ENCODE results near the gene S1PR4. TPM values are rescaled to one million over a fixed set of nuclear protein-coding genes. Genes with fewer than 3 reads are reported as not detected.

Gene S1PR4
- total and polyA plus RNA-seq, 9 donors: 0.31 to 1.0 (median 0.57) TPM

DNA sequence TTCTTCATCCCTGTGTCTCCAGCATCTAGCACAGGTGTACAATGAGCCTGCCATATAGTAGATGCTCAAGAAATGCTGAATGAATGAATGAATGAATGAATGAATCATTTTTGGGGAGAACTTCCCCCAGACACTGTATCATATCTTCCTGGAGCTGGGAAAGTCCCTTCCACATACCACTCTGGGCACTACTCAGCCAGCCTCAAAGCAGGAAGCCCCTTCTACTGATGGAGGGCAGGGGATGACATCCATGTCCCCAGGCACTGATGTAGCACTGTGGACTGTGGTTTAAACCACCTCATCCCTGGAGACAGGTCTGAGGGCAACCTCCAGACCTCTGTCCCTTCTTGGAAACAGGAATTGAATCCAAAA is 37.9 kb upstream of the S1PR4 start:
- H3K4me1 ChIP-seq (ENCODE audit: control insufficient read depth, insufficient read depth, low read length): peaks cover 13% of the 10 kb centered on the region
- no peak overlapping the region for H3K4me3 ChIP-seq (ENCODE audit: low read length)
- H3K27ac ChIP-seq (ENCODE audit: low read length): no peak overlapping the region
- DNase-seq: no peak
- H3K27me3 ChIP-seq (ENCODE audit: control insufficient read depth, insufficient read depth, low read length): no peaks in the 10 kb centered on the region
- H3K36me3 ChIP-seq (ENCODE audit: control insufficient read depth, insufficient read depth, low read length): no peaks in the 10 kb centered on the region
- H3K9me3 ChIP-seq (replicated peaks; ENCODE audit: control insufficient read depth, low read depth, low read length): no peaks in the 10 kb centered on the region

DNA sequence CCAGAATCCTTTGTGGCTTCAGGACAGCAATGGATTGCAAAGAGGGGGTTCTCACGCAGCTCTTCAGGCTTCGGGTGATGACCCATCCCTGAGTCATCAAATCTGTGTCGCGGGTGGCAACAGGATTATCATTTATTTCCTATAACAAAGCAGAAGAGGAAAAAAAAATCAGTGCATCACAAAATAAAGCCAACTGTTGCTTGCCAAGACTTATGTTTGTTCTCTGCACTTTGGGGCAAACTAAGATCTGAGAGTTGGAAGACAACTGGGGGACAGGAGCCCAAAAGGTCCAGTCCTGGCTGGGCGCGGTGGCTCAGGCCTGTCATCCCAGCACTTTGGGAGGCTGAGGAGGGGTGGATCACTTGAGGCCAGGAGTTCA is 36.3 kb upstream of the S1PR4 start:
- no CpG with 5 or more reads among the region's 6 CpGs for WGBS (ENCODE audit: insufficient coverage)
- Histone ChIP-seq H3K9me3 (replicated peaks; ENCODE audit: control insufficient read depth, low read depth, low read length) (no peaks in the 10 kb centered on the region), H3K27me3 (ENCODE audit: control insufficient read depth, insufficient read depth, low read length) (no peaks in the 10 kb centered on the region), H3K36me3 (ENCODE audit: control insufficient read depth, insufficient read depth, low read length) (no peaks in the 10 kb centered on the region), H3K4me3 (ENCODE audit: low read length) (no peak overlapping the region), H3K27ac (ENCODE audit: low read length) (peak overlapping the region; percentile 75), H3K4me1 (ENCODE audit: control insufficient read depth, insufficient read depth, low read length) (peaks cover 11% of the 10 kb centered on the region)
- peak; percentile 52 for DNase-seq

DNA sequence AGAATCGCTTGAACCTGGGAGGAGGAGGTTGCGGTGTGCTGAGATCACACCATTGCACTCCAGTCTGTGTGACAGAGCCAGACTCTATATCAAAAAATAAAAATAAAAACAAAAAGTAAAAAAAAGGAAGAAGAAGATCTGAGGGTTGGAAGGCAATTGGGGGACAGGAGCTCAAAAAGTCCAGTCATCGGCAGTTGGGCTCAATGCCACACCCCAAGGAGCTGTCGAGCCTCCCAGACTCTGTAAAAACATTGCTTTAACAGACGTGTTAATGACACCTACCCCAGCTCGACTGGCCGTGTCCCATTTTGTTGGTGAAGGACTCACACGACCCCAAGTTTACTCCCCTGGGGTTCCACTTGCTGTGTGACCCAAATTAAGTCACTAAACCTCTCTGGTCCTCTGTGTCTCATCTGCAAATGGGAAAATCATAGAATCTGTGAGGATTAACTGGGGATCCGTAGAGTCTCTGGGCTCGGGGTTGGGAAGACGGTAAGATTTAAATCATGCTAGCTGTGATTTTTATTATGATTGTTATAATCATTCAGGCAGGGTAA is 35.7 kb upstream of the S1PR4 start:
- Histone ChIP-seq H3K9me3 (replicated peaks; ENCODE audit: control insufficient read depth, low read depth, low read length) (no peaks in the 10 kb centered on the region), H3K27ac (ENCODE audit: low read length) (peak overlapping the region; percentile 75), H3K36me3 (ENCODE audit: control insufficient read depth, insufficient read depth, low read length) (no peaks in the 10 kb centered on the region), H3K27me3 (ENCODE audit: control insufficient read depth, insufficient read depth, low read length) (no peaks in the 10 kb centered on the region), H3K4me1 (ENCODE audit: control insufficient read depth, insufficient read depth, low read length) (peaks cover 11% of the 10 kb centered on the region), H3K4me3 (ENCODE audit: low read length) (no peak overlapping the region)
- WGBS (ENCODE audit: insufficient coverage): 59% methylated on average over 8 of the region's 11 CpGs
- no peak for DNase-seq

DNA sequence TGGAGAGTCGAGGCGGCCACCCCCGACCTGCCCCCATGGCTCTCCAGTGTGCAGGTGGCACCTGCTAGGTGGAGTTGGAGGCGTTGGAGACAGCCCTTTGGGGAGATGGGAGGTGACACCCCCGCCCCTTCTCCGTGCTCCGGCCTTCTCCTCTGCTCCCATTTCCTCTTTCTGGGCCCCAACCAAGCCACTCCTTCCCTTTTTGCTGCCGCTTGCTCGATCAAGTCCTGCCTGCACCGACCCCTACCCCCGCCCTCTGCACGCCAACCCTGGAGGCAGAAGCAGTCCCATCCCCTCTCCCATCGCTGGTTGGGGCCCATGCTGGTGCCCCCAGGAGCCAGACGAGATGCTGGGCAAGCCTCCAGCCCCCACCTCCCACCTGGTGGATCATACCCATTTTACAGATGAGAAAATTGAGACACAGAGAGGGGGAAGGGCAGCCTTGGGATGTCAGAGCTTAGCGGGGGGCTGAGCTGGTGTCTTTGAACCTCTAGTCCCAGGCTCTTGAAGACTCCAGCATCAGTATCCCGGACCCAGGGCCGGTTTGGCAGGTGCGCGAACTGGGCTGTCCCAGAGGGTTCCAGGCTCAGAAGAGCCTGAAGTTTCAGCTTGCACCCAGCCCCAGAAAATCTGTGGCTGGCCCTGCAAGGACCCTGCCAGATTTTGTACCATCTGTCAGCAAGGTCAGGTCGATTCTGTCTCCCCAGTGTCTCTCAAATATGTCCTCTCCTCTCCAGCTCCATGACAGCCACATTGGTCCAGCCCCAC is 32.5 kb upstream of the S1PR4 start:
- Histone ChIP-seq H3K4me3 (ENCODE audit: low read length) (no peak overlapping the region), H3K9me3 (replicated peaks; ENCODE audit: control insufficient read depth, low read depth, low read length) (no peaks in the 10 kb centered on the region), H3K4me1 (ENCODE audit: control insufficient read depth, insufficient read depth, low read length) (peaks cover 11% of the 10 kb centered on the region), H3K27ac (ENCODE audit: low read length) (no peak overlapping the region), H3K27me3 (ENCODE audit: control insufficient read depth, insufficient read depth, low read length) (peaks cover 5% of the 10 kb centered on the region), H3K36me3 (ENCODE audit: control insufficient read depth, insufficient read depth, low read length) (no peaks in the 10 kb centered on the region)
- peak; percentile 49 for DNase-seq
- 51% methylated on average over 17 of the region's 20 CpGs for WGBS (ENCODE audit: insufficient coverage)

DNA sequence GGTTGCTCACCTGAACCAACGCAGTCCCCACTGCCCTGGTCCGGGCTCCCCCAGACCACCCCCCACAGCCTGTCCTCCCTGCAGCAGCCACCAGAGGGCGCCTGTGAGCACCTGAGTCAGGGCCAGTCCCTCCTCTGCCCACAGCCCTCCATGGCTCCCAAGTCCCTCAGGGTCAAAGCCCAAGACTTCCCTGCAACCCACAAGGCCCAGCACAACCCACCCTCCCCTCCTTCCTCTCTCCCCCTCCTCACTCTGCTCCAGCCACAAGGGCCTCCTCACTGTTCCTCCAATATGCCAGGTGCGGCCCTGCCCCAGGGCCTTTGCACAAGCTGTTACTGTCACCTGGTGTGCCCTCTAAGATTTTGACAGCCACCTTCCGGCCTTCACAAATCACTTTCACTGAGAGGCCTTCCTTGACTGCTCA is 31.9 kb upstream of the S1PR4 start:
- no peaks in the 10 kb centered on the region for H3K36me3 ChIP-seq (ENCODE audit: control insufficient read depth, insufficient read depth, low read length)
- no peak overlapping the region for H3K27ac ChIP-seq (ENCODE audit: low read length)
- WGBS (ENCODE audit: insufficient coverage): 56% methylated on average over 5 of the region's 5 CpGs
- H3K27me3 ChIP-seq (ENCODE audit: control insufficient read depth, insufficient read depth, low read length): peaks cover 5% of the 10 kb centered on the region
- H3K9me3 ChIP-seq (replicated peaks; ENCODE audit: control insufficient read depth, low read depth, low read length): no peaks in the 10 kb centered on the region
- H3K4me3 ChIP-seq (ENCODE audit: low read length): no peak overlapping the region
- DNase-seq: no peak
- H3K4me1 ChIP-seq (ENCODE audit: control insufficient read depth, insufficient read depth, low read length): peaks cover 7% of the 10 kb centered on the region

DNA sequence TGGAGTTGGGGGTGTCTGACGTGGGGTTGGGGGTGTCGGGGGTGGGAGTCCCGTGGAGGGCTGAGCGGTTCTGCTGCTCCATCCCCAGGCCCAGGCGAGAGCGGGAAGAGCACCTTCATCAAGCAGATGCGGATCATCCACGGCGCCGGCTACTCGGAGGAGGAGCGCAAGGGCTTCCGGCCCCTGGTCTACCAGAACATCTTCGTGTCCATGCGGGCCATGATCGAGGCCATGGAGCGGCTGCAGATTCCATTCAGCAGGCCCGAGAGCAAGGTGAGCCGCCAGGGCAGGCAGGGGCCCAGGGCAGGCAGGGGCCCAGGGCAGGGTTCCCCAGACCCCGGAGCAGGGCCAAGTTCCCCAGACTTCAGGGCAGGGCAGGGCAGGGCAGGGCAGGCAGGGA is 30.1 kb upstream of the S1PR4 start:
- Histone ChIP-seq H3K4me3 (ENCODE audit: low read length) (no peak overlapping the region), H3K27ac (ENCODE audit: low read length) (no peak overlapping the region), H3K9me3 (replicated peaks; ENCODE audit: control insufficient read depth, low read depth, low read length) (no peaks in the 10 kb centered on the region), H3K4me1 (ENCODE audit: control insufficient read depth, insufficient read depth, low read length) (no peaks in the 10 kb centered on the region), H3K36me3 (ENCODE audit: control insufficient read depth, insufficient read depth, low read length) (no peaks in the 10 kb centered on the region), H3K27me3 (ENCODE audit: control insufficient read depth, insufficient read depth, low read length) (peaks cover 5% of the 10 kb centered on the region)
- DNase-seq: no peak
- WGBS (ENCODE audit: insufficient coverage): 78% methylated on average over 20 of the region's 20 CpGs

DNA sequence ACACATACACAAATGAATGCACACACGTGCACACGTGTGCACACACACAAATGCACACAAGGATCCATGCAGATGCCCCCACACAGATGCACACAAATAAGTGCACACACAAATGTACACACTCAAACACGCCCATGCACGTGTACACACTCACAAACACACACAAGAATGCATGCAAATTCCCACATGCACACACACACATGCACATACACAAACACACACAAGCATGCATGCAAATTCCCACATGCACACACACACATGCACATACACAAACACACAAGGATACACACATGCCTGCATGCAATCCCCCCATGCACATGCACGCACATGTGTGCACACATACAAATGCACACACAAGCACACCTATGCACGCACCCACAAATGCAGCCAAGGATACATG is 29.5 kb upstream of the S1PR4 start:
- peaks cover 5% of the 10 kb centered on the region for H3K27me3 ChIP-seq (ENCODE audit: control insufficient read depth, insufficient read depth, low read length)
- H3K27ac ChIP-seq (ENCODE audit: low read length): no peak overlapping the region
- H3K4me3 ChIP-seq (ENCODE audit: low read length): no peak overlapping the region
- no peaks in the 10 kb centered on the region for H3K9me3 ChIP-seq (replicated peaks; ENCODE audit: control insufficient read depth, low read depth, low read length)
- no peak for DNase-seq
- no peaks in the 10 kb centered on the region for H3K36me3 ChIP-seq (ENCODE audit: control insufficient read depth, insufficient read depth, low read length)
- no peaks in the 10 kb centered on the region for H3K4me1 ChIP-seq (ENCODE audit: control insufficient read depth, insufficient read depth, low read length)
- 88% methylated on average over 6 of the region's 6 CpGs for WGBS (ENCODE audit: insufficient coverage)

DNA sequence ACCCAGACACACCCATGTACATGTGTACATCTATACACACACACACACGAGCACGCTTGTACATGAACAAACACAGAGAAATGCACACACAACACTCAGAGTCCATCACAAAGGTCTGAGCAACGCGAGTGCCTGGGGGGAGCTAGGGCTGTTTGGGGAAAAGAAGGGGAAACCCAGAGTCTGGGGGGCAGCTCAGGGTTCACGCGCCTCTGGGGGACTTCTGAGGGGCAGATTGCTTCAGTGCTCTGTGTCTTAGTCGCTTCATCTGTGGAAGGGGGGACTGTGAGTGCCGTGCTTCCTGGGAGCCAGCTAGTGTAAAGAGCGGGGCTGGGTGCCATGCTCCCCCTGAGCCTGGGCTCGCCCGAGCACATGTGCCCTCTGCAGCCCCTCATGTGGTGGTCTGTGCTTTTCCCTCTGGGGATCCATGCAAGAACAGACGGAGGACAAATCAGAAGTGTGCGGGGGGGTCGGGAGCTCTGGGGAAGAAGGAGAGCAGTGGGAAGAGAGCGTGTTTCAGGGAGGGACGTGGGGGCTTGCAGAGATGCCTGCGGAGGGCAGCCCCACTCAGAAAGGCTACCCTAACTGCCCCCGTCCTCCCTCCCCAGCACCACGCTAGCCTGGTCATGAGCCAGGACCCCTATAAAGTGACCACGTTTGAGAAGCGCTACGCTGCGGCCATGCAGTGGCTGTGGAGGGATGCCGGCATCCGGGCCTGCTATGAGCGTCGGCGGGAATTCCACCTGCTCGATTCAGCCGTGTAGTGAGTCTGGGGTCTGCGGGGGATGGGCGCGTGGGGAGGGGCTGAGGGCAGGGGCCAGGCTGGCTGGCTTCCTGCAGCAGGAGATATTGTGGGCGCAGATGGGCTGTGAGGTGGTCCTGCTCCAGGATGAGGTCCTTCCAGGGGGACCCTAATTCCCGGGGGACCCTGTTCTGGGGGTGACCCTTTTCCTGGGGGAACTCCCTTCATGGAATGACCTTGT is 28.8 kb upstream of the S1PR4 start:
- Histone ChIP-seq H3K27me3 (ENCODE audit: control insufficient read depth, insufficient read depth, low read length) (peaks cover 5% of the 10 kb centered on the region), H3K36me3 (ENCODE audit: control insufficient read depth, insufficient read depth, low read length) (no peaks in the 10 kb centered on the region), H3K4me1 (ENCODE audit: control insufficient read depth, insufficient read depth, low read length) (peaks cover 2% of the 10 kb centered on the region), H3K27ac (ENCODE audit: low read length) (no peak overlapping the region), H3K9me3 (replicated peaks; ENCODE audit: control insufficient read depth, low read depth, low read length) (no peaks in the 10 kb centered on the region), H3K4me3 (ENCODE audit: low read length) (no peak overlapping the region)
- no peak for DNase-seq
- 20% methylated on average over 15 of the region's 35 CpGs for WGBS (ENCODE audit: insufficient coverage)

DNA sequence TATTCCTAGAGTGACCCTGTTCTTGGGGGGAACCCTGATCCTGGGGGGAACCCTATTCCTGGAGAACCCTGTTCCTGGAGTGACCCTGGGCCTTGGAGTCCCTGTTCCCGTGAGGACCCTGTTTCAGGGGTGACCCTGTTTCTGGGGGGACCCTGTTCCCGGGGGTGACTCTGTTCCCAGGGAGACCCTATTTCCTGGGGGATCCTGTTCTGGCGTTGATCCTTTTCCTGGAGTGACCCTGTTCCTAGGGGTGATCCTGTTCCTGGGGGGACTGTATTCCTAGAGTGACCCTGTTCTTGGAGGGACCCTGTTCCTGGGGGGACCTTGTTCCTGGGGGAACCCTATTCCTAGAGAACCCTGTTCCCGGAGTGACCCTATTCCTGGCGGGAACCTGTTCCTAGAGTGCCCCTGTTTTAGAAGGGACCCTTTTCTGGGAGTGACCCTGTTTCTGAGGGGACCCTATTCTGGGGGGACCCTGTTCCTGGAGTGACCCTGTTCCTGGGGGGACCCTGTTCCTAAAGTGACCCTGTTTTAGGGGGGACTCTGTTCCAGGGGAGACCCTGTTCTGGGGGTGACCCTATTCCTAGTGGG is 27.7 kb upstream of the S1PR4 start:
- DNase-seq: no peak
- Histone ChIP-seq H3K4me1 (ENCODE audit: control insufficient read depth, insufficient read depth, low read length) (peaks cover 3% of the 10 kb centered on the region), H3K36me3 (ENCODE audit: control insufficient read depth, insufficient read depth, low read length) (no peaks in the 10 kb centered on the region), H3K9me3 (replicated peaks; ENCODE audit: control insufficient read depth, low read depth, low read length) (no peaks in the 10 kb centered on the region), H3K4me3 (ENCODE audit: low read length) (no peak overlapping the region), H3K27ac (ENCODE audit: low read length) (no peak overlapping the region), H3K27me3 (ENCODE audit: control insufficient read depth, insufficient read depth, low read length) (peaks cover 5% of the 10 kb centered on the region)
- WGBS (ENCODE audit: insufficient coverage): 75% methylated on average over 4 of the region's 5 CpGs
